NT2/D1 (cell line): Measurements from ENCODE around the gene CDH22.

Experiments
- DNase-seq: peaks from one replicate; pipeline ENCODE4 v3.0.0-alpha.2; 2011; ENCODE audit warnings: low read depth, low spot score
- H3K27me3 ChIP-seq: 2 replicates; pipeline ENCODE4 v1.6.0; 2011; ENCODE audit warnings: mild to moderate bottlenecking; ENCODE audit not compliant: insufficient read length, insufficient read depth
- H3K36me3 ChIP-seq: 2 replicates; pipeline ENCODE4 v1.6.1; 2011; ENCODE audit warnings: mild to moderate bottlenecking, low read length, mixed read lengths; ENCODE audit not compliant: insufficient read depth, insufficient read length
- H3K4me1 ChIP-seq: 2 replicates; pipeline ENCODE4 v1.5.1; 2011; ENCODE audit not compliant: insufficient read depth, insufficient read length
- H3K4me3 ChIP-seq: 2 replicates; pipeline ENCODE4 v1.5.1; 2011; ENCODE audit warnings: low read depth; ENCODE audit not compliant: insufficient read length
- H3K9ac ChIP-seq: 2 replicates; pipeline ENCODE4 v1.6.0; 2011; ENCODE audit warnings: low read depth; ENCODE audit not compliant: insufficient read length
- H3K9me3 ChIP-seq: 2 replicates; pipeline ENCODE4 v1.5.1; 2011; ENCODE audit warnings: mild to moderate bottlenecking, low read length; ENCODE audit not compliant: insufficient read depth
- SUZ12 ChIP-seq: IDR thresholded peaks from 2 replicates; pipeline ENCODE4 v1.6.1; 2011; ENCODE audit not compliant: insufficient read length, insufficient read depth; ENCODE audit errors: extremely low read depth
- YY1 ChIP-seq: IDR thresholded peaks from 2 replicates; pipeline ENCODE4 v1.6.1; 2011; ENCODE audit not compliant: insufficient read length, insufficient read depth
- ZNF274 ChIP-seq: IDR thresholded peaks from 2 replicates; pipeline ENCODE4 v1.6.1; 2011; ENCODE audit warnings: mild to moderate bottlenecking, low read depth, low read length

Gene CDH22

DNA sequence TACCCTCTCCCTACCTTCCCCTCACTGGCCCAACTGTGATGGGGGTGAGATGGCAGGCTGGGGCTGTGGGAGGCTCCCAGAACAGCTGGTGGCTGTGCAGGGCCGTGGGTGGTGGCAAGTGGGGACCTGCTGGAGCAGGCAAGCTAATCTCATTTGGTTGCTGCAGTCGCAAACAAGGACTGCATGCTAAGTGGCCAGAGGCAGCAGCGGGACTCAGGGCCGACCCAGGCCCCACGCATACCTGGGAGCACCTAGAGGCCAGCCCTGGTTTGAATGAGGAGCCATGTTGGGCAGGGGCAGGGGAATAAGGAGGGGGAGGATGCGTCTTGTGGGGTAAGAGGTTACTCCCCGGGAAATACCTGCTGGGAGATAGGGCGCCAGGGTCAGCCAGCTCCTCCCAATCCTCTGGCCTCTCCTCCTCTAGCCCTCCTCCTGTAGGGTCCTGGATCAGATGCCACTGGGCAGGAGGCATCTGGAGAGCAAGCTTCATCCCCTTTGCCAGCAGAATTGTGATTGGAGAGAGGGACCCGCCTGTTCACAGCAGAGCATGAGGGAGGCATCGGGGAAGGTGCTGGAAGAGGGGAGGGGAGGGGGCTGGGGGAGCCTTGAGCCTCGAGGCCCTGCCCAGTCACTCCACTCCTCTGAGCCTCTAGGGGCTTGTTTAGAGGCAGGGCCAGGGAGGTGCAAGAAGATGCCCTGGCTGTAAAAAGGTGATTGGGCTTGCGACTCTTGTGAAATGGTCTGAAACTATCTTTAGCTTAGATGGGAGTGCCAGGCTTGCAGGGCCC lies 24.3 kb upstream of the CDH22 start:
- Histone ChIP-seq H3K9ac (peak overlapping the region; percentile 8), H3K27me3 (peaks cover 5% of the 10 kb centered on the region), H3K9me3 (no peaks in the 10 kb centered on the region), H3K36me3 (no peaks in the 10 kb centered on the region), H3K4me3 (no peak overlapping the region), H3K4me1 (peaks cover 27% of the 10 kb centered on the region)
- DNase-seq, result no peak
- no peak for TF ChIP-seq YY1
- no peak for TF ChIP-seq SUZ12
- no peak for TF ChIP-seq ZNF274

- Histone ChIP-seq H3K9ac (peak overlapping the region; percentile 8), H3K27me3 (peaks cover 3% of the 10 kb centered on the region)
- TF ChIP-seq ZNF274, result no peak
- no peak for TF ChIP-seq YY1
- TF ChIP-seq SUZ12, result no peak
Measured at GRCh38 chr20:46331611-46332361, 23.5 kb upstream of the CDH22 start.

DNA sequence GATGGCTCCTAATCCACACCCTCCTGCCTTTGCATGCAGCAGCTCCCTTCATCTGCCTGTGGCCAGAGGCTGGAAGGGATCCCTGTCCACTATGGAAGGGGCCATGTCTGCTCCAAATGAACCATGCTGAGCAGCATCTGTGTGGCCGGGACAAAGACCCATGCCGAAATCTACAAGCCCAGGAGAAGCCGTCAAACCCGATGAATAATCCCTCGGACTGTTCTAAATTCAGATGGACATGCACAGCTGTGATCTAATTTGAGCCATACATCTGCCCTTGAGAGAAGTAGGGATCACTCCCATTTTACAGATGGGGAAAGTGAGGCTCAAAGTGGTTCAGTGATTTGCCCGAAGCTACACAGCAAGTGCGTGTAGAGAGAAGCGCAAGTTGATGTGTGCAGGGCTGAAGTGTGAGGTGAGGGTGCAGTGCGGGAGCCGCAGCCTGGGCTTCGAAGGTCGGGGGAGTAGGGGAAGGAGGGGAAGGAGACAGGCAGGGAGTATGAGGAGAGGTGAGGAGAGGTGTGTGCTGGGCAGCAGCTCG lies 22.6 kb upstream of the CDH22 start:
- H3K9ac ChIP-seq, result peak overlapping the region; percentile 36
- TF ChIP-seq ZNF274 (no peak), SUZ12 (no peak), YY1 (no peak)
- no peaks in the 10 kb centered on the region for H3K27me3 ChIP-seq

More at GRCh38 chr20:46331611-46332361, 23.5 kb upstream of the CDH22 start:
- Histone ChIP-seq H3K4me3 (no peak overlapping the region), H3K36me3 (no peaks in the 10 kb centered on the region), H3K4me1 (peaks cover 27% of the 10 kb centered on the region), H3K9me3 (no peaks in the 10 kb centered on the region)
- DNase-seq, result no peak

GRCh38 chr20:46330072-46330763 lies 21.9 kb upstream of the CDH22 start:
- Histone ChIP-seq H3K9me3 (no peaks in the 10 kb centered on the region), H3K36me3 (no peaks in the 10 kb centered on the region), H3K27me3 (no peaks in the 10 kb centered on the region), H3K4me1 (peaks cover 27% of the 10 kb centered on the region), H3K4me3 (no peak overlapping the region), H3K9ac (peak overlapping the region; percentile 36)
- TF ChIP-seq YY1 (no peak), ZNF274 (no peak), SUZ12 (no peak)
- DNase-seq, result no peak

More for the DNA sequence above, 22.6 kb upstream of the CDH22 start:
- no peaks in the 10 kb centered on the region for H3K9me3 ChIP-seq
- H3K4me3 ChIP-seq, result no peak overlapping the region
- no peak for DNase-seq
- no peaks in the 10 kb centered on the region for H3K36me3 ChIP-seq
- H3K4me1 ChIP-seq, result peaks cover 27% of the 10 kb centered on the region

- Histone ChIP-seq H3K4me3 (no peak overlapping the region), H3K9ac (no peak overlapping the region), H3K9me3 (no peaks in the 10 kb centered on the region), H3K27me3 (no peaks in the 10 kb centered on the region), H3K36me3 (no peaks in the 10 kb centered on the region), H3K4me1 (peaks cover 24% of the 10 kb centered on the region)
- no peak for DNase-seq
- TF ChIP-seq ZNF274 (no peak), SUZ12 (no peak), YY1 (no peak)
Measured at GRCh38 chr20:46328200-46328882, 20.0 kb upstream of the CDH22 start.

DNA sequence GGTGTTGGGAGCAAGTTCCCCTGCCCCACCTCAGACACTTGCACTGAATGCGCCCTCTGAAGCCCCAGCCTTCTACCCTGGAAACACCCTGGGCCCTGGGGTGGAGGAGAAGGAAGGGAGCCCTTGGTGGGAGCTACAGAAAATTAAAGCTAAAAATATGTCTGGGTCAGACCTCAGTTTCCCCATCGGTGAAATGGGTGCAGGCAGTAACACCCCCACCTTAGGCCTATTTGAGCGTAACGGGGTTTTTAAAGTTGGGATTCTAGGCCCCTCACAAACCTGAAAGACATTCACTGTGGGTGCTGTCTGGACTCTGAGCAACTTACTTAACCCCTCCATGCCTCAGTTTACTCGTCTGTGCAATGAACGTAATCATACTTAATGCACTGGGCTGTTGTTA lies 19.3 kb upstream of the CDH22 start:
- TF ChIP-seq YY1 (no peak), ZNF274 (no peak), SUZ12 (no peak)
- DNase-seq, result no peak
- no peak overlapping the region for H3K9ac ChIP-seq
- peaks cover 22% of the 10 kb centered on the region for H3K4me1 ChIP-seq
- no peaks in the 10 kb centered on the region for H3K36me3 ChIP-seq
- H3K4me3 ChIP-seq, result no peak overlapping the region
- H3K9me3 ChIP-seq, result no peaks in the 10 kb centered on the region
- no peaks in the 10 kb centered on the region for H3K27me3 ChIP-seq
